HEK293T (cell line): ENCODE data around the gene SP140L.

Experiments
- CTCF ChIA-PET: fragments of 350-600 bp; formaldehyde crosslinking; extraction: SDS; loops from one replicate; lab custom pipeline; 2021; ENCODE audit warnings: antibody characterized with exemption, inconsistent platforms; lab: Yijun Ruan, JAX
- POLR2A ChIA-PET: fragments of 350-600 bp; formaldehyde crosslinking; extraction: SDS; loops from one replicate; lab custom pipeline; 2020; ENCODE audit warnings: antibody characterized with exemption, inconsistent platforms; lab: Yijun Ruan, JAX
- DNase-seq: peaks from one replicate; pipeline ENCODE4 v3.0.0; 2012; ENCODE audit warnings: mixed read lengths; ENCODE audit errors: extremely low spot score
- ARNT ChIP-seq: fragments of 450-650 bp; IDR thresholded peaks from 2 replicates; pipeline ENCODE4 v1.6.1; 2017; ENCODE audit warnings: mild to moderate bottlenecking
- BHLHE40 ChIP-seq: fragments of 450-650 bp; IDR thresholded peaks from 2 replicates; pipeline ENCODE4 v1.6.1; 2016; ENCODE audit warnings: mild to moderate bottlenecking, moderate library complexity, borderline replicate concordance
- CTBP1 ChIP-seq: fragments of 450-650 bp; IDR thresholded peaks from 2 replicates; pipeline ENCODE4 v1.6.1; 2016; ENCODE audit warnings: borderline replicate concordance
- ELF4 ChIP-seq: fragments of 450-650 bp; IDR thresholded peaks from 2 replicates; pipeline ENCODE4 v1.6.1; 2017; ENCODE audit warnings: antibody characterized with exemption
- FOXA1 ChIP-seq: fragments of 450-650 bp; IDR thresholded peaks from 2 replicates; pipeline ENCODE4 v1.6.1; 2016; ENCODE audit warnings: mild to moderate bottlenecking
- FOXK2 ChIP-seq: fragments of 450-650 bp; IDR thresholded peaks from 2 replicates; pipeline ENCODE4 v1.6.1; 2016; ENCODE audit warnings: mild to moderate bottlenecking
- FOXM1 ChIP-seq: fragments of 450-650 bp; IDR thresholded peaks from 2 replicates; pipeline ENCODE4 v1.6.1; 2017; ENCODE audit warnings: mild to moderate bottlenecking, borderline replicate concordance
- HDGF ChIP-seq: fragments of 450-650 bp; IDR thresholded peaks from 2 replicates; pipeline ENCODE4 v1.6.1; 2017; ENCODE audit warnings: antibody characterized with exemption, borderline replicate concordance
- L3MBTL2 ChIP-seq: fragments of 450-650 bp; conservative IDR thresholded peaks from 2 replicates; pipeline ENCODE4 v1.6.1; 2016; ENCODE audit warnings: mild to moderate bottlenecking
- LEF1 ChIP-seq: fragments of 450-650 bp; IDR thresholded peaks from 2 replicates; pipeline ENCODE4 v1.6.1; 2017; ENCODE audit warnings: mild to moderate bottlenecking, borderline replicate concordance
- NFRKB ChIP-seq: fragments of 450-650 bp; IDR thresholded peaks from 2 replicates; pipeline ENCODE4 v1.6.1; 2016; ENCODE audit warnings: mild to moderate bottlenecking, moderate library complexity
- SP1 ChIP-seq: fragments of 450-650 bp; IDR thresholded peaks from 2 replicates; pipeline ENCODE4 v1.6.1; 2017
- SUZ12 ChIP-seq: fragments of 450-650 bp; IDR thresholded peaks from 2 replicates; pipeline ENCODE4 v1.6.1; 2016; ENCODE audit warnings: mild to moderate bottlenecking
- TARDBP ChIP-seq: fragments of 450-650 bp; IDR thresholded peaks from 2 replicates; pipeline ENCODE4 v1.6.1; 2016
- ZNF384 ChIP-seq: fragments of 450-650 bp; IDR thresholded peaks from 2 replicates; pipeline ENCODE4 v1.6.1; 2016
- TF ChIP-seq, protein P1 (sequence below): fragments of 450-650 bp; IDR thresholded peaks from 2 replicates; pipeline ENCODE4 v1.6.1; 2016

Gene SP140L

DNA sequence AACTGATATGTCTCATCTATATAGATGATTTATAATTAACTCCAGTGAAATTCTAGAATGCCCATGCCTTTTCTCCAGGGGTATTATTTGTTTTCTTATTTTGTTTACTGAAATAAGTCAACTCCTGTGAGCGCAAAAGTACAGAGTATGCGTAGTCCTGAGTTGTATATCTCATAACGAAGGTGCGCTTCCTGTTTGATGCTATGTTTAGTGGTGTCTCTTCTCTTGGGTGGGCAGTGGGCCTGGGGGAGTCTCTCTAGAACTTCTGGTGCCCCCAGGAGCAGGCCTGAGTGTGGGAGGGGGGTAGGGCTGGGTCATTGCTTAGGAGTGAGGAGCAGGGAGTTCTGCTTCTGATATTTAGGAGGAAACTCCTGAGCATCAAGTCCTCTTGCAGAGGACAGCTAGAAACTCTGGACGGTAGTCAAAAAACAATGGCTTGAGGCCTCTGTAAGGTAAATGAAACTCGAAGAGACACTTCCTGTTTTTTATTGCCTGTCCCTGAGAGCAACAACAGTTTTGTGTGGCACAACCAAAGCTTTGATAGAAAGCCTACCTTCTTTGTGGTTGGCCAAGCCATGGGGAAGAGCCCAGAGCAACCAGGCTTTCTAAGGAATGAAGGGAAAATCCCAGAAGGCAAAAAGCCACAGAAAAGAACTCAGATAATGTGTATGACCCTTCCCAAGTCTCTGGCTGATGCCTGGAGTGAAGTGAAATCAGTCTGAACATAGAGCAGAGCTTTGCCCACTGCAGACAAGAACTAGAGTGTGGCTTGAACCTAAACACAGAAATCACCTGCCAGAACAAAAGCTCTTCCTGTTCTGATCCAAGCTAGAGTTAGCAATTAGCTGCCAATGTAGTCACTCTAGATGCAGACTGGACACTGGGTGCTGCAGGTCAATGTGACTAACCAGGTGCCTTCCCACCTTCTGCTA is 8.5 kb upstream of the SP140L start:
- CTCF ChIA-PET = no interaction called here
- DNase-seq = no peak
- no peak for TF ChIP-seq CTBP1
- no peak for TF ChIP-seq LEF1
- no peak for TF ChIP-seq SUZ12
- TF ChIP-seq ARNT = no peak
- TF ChIP-seq FOXA1 = no peak
- TF ChIP-seq FOXM1 = no peak
- no peak for TF ChIP-seq SP1
- no peak for TF ChIP-seq HDGF
- TF ChIP-seq, protein P1, sequence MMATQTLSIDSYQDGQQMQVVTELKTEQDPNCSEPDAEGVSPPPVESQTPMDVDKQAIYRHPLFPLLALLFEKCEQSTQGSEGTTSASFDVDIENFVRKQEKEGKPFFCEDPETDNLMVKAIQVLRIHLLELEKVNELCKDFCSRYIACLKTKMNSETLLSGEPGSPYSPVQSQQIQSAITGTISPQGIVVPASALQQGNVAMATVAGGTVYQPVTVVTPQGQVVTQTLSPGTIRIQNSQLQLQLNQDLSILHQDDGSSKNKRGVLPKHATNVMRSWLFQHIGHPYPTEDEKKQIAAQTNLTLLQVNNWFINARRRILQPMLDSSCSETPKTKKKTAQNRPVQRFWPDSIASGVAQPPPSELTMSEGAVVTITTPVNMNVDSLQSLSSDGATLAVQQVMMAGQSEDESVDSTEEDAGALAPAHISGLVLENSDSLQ = no peak
- no peak for TF ChIP-seq L3MBTL2
- no peak for TF ChIP-seq ZNF384
- TF ChIP-seq BHLHE40 = no peak
- TF ChIP-seq ELF4 = no peak
- TF ChIP-seq NFRKB = no peak
- TF ChIP-seq TARDBP = no peak
- no peak for TF ChIP-seq FOXK2
- POLR2A ChIA-PET = no interaction called here

DNA sequence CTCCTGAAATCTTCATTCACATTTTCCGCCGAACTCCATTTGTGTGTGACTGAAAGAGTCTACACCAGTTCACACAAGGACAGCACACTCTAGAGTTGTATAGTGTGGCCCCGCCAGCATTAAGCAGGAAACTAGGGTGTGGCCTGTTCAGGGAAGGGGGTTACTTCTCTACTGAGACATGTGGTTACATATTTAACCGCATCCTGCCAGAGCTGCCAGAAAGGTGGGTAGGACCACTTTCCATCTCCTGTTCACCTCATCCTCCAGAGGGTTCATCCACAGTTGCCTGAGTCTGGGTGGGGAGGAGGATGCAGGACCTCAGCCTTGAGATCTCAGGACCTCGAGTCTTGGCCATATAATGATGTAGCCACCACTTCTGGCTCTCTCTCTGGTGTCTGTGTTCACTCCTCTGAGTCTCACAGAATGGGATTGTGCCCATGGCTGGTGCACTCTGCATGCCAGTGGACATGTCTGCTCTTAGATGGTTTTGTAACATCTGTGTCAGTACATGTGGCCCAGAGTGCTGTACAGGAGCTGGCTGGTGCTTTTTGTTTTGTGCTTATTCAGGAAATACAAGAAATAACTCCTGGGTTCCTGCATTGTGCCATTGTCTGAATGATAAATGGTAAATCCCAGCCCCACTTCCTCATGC is 7.7 kb upstream of the SP140L start:
- CTCF ChIA-PET = no interaction called here
- no peak for DNase-seq

GRCh38 chr2:230321031-230321430 is 6.0 kb upstream of the SP140L start:
- POLR2A ChIA-PET = no interaction called here
- no peak for DNase-seq
- CTCF ChIA-PET = no interaction called here
- TF ChIP-seq NFRKB = no peak
- no peak for TF ChIP-seq FOXK2
- TF ChIP-seq FOXA1 = no peak
- no peak for TF ChIP-seq HDGF
- TF ChIP-seq ZNF384 = no peak
- TF ChIP-seq TARDBP = no peak
- no peak for TF ChIP-seq L3MBTL2
- TF ChIP-seq, protein P1 = no peak
- no peak for TF ChIP-seq BHLHE40
- TF ChIP-seq FOXM1 = no peak
- TF ChIP-seq ELF4 = no peak
- TF ChIP-seq CTBP1 = no peak

More for the DNA sequence above, 7.7 kb upstream of the SP140L start:
- POLR2A ChIA-PET = no interaction called here
- no peak for TF ChIP-seq FOXM1
- TF ChIP-seq ARNT = no peak
- no peak for TF ChIP-seq TARDBP

DNA sequence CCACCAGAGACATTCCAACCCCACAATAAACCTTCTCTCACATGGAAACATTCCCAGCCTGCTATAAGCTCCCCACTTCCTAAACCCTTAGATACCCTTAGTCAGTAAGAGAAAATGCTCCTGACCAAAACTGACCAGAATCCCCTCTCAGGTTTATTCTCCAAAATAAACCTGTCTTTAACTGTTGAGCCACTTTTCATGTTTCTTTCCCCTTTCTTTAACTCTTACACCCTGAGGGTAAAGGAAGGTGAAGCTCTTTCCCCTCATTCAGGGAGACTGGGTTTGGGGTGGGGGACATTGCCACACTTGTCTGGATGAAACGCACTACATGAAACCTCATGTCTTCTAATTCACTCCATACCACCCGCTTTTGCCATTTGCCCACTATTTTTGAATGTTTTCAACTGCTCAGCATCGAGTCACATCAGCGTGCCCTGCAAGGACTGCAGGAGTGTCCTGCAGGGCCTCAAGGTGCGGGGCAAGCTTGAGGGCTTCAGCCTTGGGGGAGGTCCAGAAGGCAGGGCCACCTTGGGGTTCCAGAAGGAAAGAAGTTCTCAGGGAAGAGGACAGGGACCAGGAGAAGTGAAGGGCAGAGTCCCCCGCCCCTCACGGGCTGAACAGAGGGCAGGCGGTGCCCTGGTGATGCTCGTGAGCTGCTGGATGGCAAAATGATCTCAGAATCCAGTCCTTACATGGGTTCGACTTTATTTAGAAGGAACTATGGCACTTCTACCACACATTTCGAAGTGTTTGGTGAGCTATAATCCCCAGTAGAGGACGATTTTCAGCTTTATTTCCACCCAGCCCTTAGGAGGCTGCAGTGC is 4.2 kb upstream of the SP140L start:
- CTCF ChIA-PET = interaction anchor here (0.5 to 0.6 kb wide), 2 partner anchors 46 to 172 kb away, joined by 3 read pairs; no protein-coding TSS in a partner anchor
- no peak for DNase-seq
- POLR2A ChIA-PET = no interaction called here
- TF ChIP-seq HDGF = no peak

DNA sequence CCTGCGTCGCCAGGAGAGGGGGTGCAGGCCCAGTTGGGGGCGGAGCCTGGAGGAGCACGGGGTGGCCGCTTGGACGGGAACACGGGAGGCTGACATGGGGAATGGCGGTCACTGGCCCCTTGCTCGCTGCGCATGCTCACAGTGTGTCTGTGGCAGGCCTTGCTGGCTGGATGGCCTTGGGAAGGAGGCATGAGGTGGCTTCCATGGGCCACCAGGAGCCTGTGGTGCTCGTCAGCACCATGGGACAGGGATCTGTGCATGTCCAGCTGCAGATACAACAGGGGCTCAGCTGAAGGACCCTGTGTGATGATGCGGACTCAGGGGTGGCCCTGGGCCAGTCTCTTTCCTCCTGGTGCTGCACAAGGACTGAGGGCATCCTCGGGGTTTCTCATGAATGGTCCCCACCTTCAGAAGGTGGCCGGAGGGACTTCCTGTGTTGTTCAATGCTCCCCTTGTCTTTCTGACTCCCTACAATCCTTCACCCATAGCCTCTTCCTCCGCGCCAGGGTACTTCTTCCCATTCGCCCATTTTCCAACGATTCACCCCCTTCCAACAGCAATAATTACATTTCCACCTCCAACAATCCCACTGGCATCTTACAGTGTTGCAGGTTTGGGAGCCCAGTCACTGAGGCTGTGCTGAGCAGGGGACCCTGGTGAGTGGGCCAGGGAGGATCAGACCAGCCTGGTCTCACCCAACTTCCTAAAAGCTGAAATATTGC is 3.4 kb upstream of the SP140L start:
- CTCF ChIA-PET = interaction anchor here (0.6 kb wide), 1 partner anchor 171 kb away, joined by 3 read pairs; no protein-coding TSS in a partner anchor
- POLR2A ChIA-PET = no interaction called here
- TF ChIP-seq HDGF = no peak
- peak; percentile 43; the same call in 1 of the 2 replicates for TF ChIP-seq L3MBTL2
- DNase-seq = peak; percentile 84

DNA sequence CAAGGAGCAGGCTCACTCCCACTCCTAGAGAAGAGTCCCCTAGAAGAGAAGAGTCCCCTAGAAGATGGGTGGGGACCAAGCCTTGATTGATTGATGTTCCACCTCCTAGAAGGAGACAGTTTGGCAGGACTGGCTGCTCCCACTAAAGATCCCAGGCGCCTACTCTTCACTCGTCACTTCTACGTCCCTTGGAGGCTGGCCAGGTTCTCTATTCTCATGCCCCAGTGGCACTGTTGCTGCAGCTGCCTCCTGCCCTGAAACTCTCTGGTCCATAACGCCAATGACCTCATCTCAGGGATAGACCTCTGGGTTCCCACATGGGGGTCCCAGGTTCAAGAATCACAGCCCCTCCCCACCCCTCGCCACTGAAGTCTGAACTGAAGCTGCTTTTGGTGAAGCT is 2.5 kb upstream of the SP140L start:
- ChIA-PET POLR2A (no interaction called here), CTCF (no interaction called here)
- DNase-seq = no peak
- TF ChIP-seq HDGF = no peak
- TF ChIP-seq FOXK2 = no peak
- no peak for TF ChIP-seq BHLHE40
- no peak for TF ChIP-seq LEF1
- no peak for TF ChIP-seq ZNF384
- TF ChIP-seq FOXA1 = no peak
- TF ChIP-seq L3MBTL2 = no peak
- TF ChIP-seq CTBP1 = no peak
- no peak for TF ChIP-seq SUZ12
- TF ChIP-seq, protein P1 = no peak
- no peak for TF ChIP-seq NFRKB
- no peak for TF ChIP-seq FOXM1
- TF ChIP-seq ELF4 = no peak
- no peak for TF ChIP-seq ARNT
- TF ChIP-seq TARDBP = no peak
- no peak for TF ChIP-seq SP1
